Thyroid gland (tissue), 4 donors: Measurements from ENCODE around the gene ZNF215.
"Not testable (repeated sequence)": the region's sequence is repeated elsewhere in the genome, so short reads cannot be mapped to it uniquely, and the experiment has no call there.

Source experiments
- POLR2A ChIP-seq, 2 donors: fragments of 450-650 bp; IDR thresholded peaks; one replicate each; pipeline ENCODE4 v1.6.1; 2017; ENCODE audit warnings: antibody characterized with exemption in 2 of 2, mild to moderate bottlenecking in 2 of 2, moderate library complexity in 1 of 2
- TF ChIP-seq, protein P1 (sequence below), 6 experiments: fragments of 200-600 bp in 3 of 6; fragments of 450-650 bp in 3 of 6; sonication (generic) in 3 of 6; IDR thresholded peaks; one replicate each; pipeline ENCODE4 v1.5.1; 2016 to 2019; ENCODE audit warnings: antibody characterized with exemption in 6 of 6, mild to moderate bottlenecking in 2 of 6, inconsistent platforms in 1 of 6, moderate library complexity in 1 of 6

DNA sequence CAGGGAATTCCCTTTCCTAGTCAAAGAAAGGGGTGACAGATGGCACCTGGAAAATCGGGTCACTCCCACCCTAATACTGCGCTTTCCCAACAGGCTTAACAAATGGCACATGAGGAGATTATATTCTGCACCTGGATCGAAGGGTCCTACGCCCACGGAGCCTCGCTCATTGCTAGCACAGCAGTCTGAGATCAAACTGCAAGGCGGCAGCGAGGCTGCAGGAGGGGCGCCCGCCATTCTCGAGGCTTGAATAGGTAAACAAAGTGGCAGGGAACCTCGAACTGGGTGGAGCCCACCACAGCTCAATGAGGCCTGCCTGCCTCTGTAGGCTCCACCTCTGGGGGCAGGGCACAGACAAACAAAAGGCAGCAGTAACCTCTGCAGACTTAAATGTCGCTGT, 21.4 kb upstream of the ZNF215 start:
- TF ChIP-seq POLR2A (IDR thresholded peaks at IDR 0.05): not testable (repeated sequence)
- TF ChIP-seq, protein P1, sequence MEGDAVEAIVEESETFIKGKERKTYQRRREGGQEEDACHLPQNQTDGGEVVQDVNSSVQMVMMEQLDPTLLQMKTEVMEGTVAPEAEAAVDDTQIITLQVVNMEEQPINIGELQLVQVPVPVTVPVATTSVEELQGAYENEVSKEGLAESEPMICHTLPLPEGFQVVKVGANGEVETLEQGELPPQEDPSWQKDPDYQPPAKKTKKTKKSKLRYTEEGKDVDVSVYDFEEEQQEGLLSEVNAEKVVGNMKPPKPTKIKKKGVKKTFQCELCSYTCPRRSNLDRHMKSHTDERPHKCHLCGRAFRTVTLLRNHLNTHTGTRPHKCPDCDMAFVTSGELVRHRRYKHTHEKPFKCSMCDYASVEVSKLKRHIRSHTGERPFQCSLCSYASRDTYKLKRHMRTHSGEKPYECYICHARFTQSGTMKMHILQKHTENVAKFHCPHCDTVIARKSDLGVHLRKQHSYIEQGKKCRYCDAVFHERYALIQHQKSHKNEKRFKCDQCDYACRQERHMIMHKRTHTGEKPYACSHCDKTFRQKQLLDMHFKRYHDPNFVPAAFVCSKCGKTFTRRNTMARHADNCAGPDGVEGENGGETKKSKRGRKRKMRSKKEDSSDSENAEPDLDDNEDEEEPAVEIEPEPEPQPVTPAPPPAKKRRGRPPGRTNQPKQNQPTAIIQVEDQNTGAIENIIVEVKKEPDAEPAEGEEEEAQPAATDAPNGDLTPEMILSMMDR (IDR thresholded peaks at IDR 0.05): not testable (repeated sequence)
